Gastroesophageal sphincter (tissue), 4 donors: ENCODE measurements around the gene PCAT6. TPM values are rescaled to one million over a fixed set of nuclear protein-coding genes. Genes with fewer than 3 reads are reported as not detected.
A peak's percentile ranks its signal among the peaks of the same experiment; 100 is the strongest.

Source experiments
- ATAC-seq: fragments of 150-250 bp; one replicate; pipeline ENCODE4 v1.9.1; 2016; ENCODE audit warnings: mild to moderate bottlenecking, moderate library complexity
- H3K27ac ChIP-seq, 4 donors: fragments of 200-600 bp; sonication (generic) in 3 of 4; 1 replicate in 3 of 4; 2 replicates in 1 of 4; pipeline ENCODE4 v1.5.1; 2016 to 2019
- H3K27me3 ChIP-seq: fragments of 200-600 bp; sonication (generic); one replicate; pipeline ENCODE4 v1.5.1; 2019
- H3K36me3 ChIP-seq, 2 donors: fragments of 200-600 bp; sonication (generic); one replicate each; pipeline ENCODE4 v1.5.1; 2019; ENCODE audit warnings: control low read depth in 1 of 2
- H3K4me1 ChIP-seq, 3 donors: fragments of 200-600 bp; sonication (generic); 1 replicate in 2 of 3; 2 replicates in 1 of 3; pipeline ENCODE4 v1.5.1; 2016 to 2019; ENCODE audit warnings: control low read depth in 2 of 3
- H3K4me3 ChIP-seq, 2 donors: fragments of 200-600 bp; sonication (generic); one replicate each; pipeline ENCODE4 v1.5.1; 2019; ENCODE audit warnings: mild to moderate bottlenecking in 1 of 2, moderate library complexity in 1 of 2
- H3K9me3 ChIP-seq, 3 donors: fragments of 200-600 bp; sonication (generic); one replicate each; pipeline ENCODE4 v1.5.1; 2017 to 2019; ENCODE audit warnings: control low read depth in 2 of 3
- EP300 ChIP-seq: sonication (generic); formaldehyde crosslinking; IDR thresholded peaks from one replicate; pipeline ENCODE4 v1.6.1; 2017; ENCODE audit warnings: antibody characterized with exemption, mild to moderate bottlenecking
- POLR2A ChIP-seq, 2 donors: fragments of 450-650 bp; IDR thresholded peaks; one replicate each; pipeline ENCODE4 v1.6.1; 2017; ENCODE audit warnings: antibody characterized with exemption in 2 of 2, mild to moderate bottlenecking in 2 of 2, moderate library complexity in 1 of 2
- POLR2AphosphoS5 ChIP-seq: sonication (generic); formaldehyde crosslinking; IDR thresholded peaks from one replicate; pipeline ENCODE4 v1.6.1; 2017; ENCODE audit warnings: antibody characterized with exemption
- WGBS, 2 donors: methylation state at CpG; one replicate each; pipeline ENCODE4 v1.1.5; 2018; ENCODE audit warnings: low coverage in 1 of 2; 5-methylcytosine and 5-hydroxymethylcytosine counted together
- total RNA-seq, 4 donors: library from RNA; depleted of rRNA; stranded (reverse); fragments of >200 nt; gene quantifications; one replicate each; pipeline ENCODE4 v1.1.0, GENCODE V29; 2016
- TF ChIP-seq, protein P1 (sequence below), 4 experiments: fragments of 200-600 bp in 2 of 4; fragments of 450-650 bp in 2 of 4; sonication (generic) in 1 of 4; IDR thresholded peaks; one replicate each; pipeline ENCODE4 v1.5.1; 2017 to 2019; ENCODE audit warnings: antibody characterized with exemption in 4 of 4, mild to moderate bottlenecking in 2 of 4, moderate library complexity in 2 of 4

Gene PCAT6
- total RNA-seq, 4 donors from 2014 or later: not detected

DNA sequence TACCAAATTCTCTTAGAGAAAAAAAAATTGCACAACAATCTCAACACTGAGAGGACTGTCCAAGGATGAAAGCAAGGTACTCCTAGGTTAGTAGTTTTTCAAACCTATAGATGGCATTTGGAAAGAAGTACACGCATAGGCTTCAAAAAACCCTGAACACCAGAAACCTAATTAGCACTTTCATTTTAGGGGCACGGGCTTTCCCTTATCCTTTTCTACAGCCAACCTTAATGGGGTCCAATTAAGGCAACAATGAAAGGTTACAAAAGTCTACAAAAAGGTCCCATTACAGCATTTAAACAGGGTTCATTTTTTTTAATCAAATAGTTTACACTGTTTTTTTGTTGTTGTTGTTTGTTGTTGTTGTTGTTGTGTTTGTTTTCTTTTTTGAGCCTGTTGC is 8.7 kb upstream of the PCAT6 start:
- Histone ChIP-seq H3K36me3 (peaks cover 0 to 4% of the 10 kb centered on the region in 2 donors), H3K4me3 (no peak overlapping the region), H3K27me3 (no peaks in the 10 kb centered on the region), H3K27ac (no peak overlapping the region), H3K4me1 (peaks cover 0 to 59% (median 8%) of the 10 kb centered on the region in 3 donors), H3K9me3 (no peaks in the 10 kb centered on the region)
- WGBS, 2 donors: 69 to 92% methylated on average over 2 of the region's 2 CpGs
- no peak for ATAC-seq
- TF ChIP-seq POLR2A (IDR thresholded peaks at IDR 0.05) (no peak), EP300 (no peak)

DNA sequence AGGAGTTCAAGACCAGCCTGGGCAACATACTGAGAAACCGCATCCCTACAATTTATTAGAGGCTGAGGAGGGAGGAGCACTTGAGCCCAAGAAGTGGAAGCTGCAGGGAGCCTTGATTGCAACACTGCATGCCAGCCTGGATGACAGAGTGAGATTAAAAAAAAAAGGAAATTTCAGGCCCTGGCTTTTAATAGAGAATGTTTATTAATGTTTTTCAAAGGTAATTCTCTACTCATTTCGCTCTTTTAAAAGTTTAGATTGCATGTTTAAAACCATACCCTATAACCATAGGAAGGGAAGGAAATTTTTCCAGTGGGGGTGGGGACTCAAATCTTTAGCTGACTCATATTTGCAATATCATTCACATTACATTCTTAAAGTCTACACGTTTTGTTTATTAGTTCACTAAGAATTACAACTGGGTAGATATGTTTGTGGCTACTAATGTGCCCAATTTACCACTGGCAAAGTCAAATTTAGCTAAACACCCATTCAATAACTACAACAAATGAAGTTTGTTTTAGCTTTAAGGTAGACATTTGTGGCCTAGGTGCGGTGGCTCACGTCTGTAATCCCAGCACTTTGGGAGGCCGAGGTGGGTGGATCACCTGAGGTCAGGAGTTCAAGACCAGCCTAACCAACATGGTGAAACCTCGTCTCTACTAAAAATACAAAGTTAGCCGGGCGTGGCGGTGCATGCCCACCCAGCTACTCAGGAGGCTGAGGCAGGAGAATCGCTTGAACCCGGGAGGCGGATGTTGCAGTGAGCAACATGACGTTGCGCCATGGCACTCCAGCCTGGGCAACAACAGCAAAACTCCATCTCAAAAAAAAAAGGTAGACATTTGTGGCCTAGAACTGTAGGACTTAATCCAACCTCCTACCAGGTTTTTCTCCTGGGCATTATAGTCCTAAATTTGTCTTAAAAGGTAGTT is 7.5 kb upstream of the PCAT6 start:
- Histone ChIP-seq H3K4me3 (no peak overlapping the region), H3K27me3 (no peaks in the 10 kb centered on the region), H3K4me1 (peaks cover 0 to 51% (median 8%) of the 10 kb centered on the region in 3 donors), H3K9me3 (no peaks in the 10 kb centered on the region), H3K36me3 (peaks cover 0 to 4% of the 10 kb centered on the region in 2 donors), H3K27ac (no peak overlapping the region)
- no peak for ATAC-seq
- WGBS, 2 donors: 28 to 74% methylated on average over 3 to 5 of the region's 15 CpGs
- no peak for TF ChIP-seq POLR2AphosphoS5
- TF ChIP-seq POLR2A (IDR thresholded peaks at IDR 0.05): no peak
- no peak for TF ChIP-seq EP300
- TF ChIP-seq, protein P1, sequence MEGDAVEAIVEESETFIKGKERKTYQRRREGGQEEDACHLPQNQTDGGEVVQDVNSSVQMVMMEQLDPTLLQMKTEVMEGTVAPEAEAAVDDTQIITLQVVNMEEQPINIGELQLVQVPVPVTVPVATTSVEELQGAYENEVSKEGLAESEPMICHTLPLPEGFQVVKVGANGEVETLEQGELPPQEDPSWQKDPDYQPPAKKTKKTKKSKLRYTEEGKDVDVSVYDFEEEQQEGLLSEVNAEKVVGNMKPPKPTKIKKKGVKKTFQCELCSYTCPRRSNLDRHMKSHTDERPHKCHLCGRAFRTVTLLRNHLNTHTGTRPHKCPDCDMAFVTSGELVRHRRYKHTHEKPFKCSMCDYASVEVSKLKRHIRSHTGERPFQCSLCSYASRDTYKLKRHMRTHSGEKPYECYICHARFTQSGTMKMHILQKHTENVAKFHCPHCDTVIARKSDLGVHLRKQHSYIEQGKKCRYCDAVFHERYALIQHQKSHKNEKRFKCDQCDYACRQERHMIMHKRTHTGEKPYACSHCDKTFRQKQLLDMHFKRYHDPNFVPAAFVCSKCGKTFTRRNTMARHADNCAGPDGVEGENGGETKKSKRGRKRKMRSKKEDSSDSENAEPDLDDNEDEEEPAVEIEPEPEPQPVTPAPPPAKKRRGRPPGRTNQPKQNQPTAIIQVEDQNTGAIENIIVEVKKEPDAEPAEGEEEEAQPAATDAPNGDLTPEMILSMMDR (IDR thresholded peaks at IDR 0.05): no peak

DNA sequence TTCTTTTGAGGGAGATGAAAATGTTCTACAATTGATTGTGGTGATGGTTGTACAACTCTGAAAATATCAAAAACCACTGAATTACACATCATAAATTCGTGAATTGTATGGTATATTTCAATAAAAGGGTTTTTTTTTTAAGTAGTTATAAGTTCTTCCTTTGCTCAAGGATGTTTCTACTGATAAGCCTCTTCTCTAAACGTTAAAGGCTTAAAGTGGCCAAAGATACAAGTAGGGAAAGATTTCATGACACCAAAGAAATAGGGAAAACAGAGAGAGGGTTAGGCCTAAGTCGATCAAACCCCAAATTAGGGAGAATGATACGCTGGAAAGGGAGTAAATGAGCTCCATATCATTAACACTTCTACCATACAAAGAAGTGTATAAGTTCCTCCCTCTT is 6.6 kb upstream of the PCAT6 start:
- H3K4me3 ChIP-seq: no peak overlapping the region
- WGBS, 2 donors: 58 to 70% methylated on average over 4 of the region's 4 CpGs
- H3K9me3 ChIP-seq: no peaks in the 10 kb centered on the region
- no peak for TF ChIP-seq POLR2AphosphoS5
- TF ChIP-seq, protein P1 (IDR thresholded peaks at IDR 0.05): no peak
- TF ChIP-seq EP300: no peak
- no peak for TF ChIP-seq POLR2A (IDR thresholded peaks at IDR 0.05)
- H3K36me3 ChIP-seq: no peaks in the 10 kb centered on the region
- H3K27me3 ChIP-seq: no peaks in the 10 kb centered on the region
- peaks cover 0 to 57% (median 12%) of the 10 kb centered on the region in 3 donors for H3K4me1 ChIP-seq
- no peak for ATAC-seq
- no peak overlapping the region for H3K27ac ChIP-seq

DNA sequence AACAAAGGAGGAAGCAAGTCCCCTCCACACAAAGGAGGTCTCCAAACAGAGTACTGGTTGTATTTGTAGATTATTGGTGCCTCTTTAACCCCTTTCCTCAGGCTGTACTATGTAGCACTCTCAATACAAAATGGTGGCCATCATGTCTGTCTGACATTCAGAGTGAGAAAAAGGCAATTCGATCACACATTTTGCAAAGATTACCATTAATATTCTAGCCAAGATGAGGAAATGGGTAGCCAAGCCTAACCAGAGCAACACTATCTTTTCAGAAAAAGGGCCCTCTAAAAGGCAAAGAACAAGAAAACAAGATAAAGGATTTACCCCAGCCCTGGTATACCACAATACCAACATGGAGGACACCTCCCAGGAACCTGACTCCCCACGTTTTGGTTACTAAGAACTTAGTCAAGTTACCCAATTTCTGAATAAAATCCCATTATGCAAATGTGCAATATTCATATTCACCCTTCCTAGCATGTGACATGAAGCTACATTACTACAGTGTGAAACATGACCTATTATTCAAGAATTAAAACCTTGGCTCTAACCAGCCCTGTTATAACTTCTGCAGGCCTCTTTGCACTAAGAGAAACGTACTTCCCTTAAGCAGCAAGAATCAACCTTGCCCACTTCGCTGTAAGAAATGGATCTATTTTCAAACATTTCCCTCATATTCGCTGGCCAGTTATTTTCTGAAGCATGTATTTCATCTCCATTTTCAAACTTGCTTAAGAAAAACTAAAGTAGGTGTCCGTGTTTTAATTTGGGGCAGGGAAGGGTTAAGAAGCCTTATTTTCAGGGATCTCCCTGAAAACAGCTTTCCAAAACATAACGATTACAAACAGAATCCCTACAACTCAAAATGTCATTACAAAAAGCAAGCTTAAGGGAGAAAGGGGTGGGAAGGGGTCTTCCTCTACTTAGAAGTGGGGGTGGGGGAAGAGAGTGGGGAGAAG is 4.6 kb upstream of the PCAT6 start:
- H3K36me3 ChIP-seq: no peaks in the 10 kb centered on the region
- H3K27ac ChIP-seq: peak overlapping the region; percentile 68 to 94 (median 90)
- TF ChIP-seq EP300: no peak
- TF ChIP-seq POLR2A (IDR thresholded peaks at IDR 0.05): no peak
- TF ChIP-seq POLR2AphosphoS5: no peak
- TF ChIP-seq, protein P1 (IDR thresholded peaks at IDR 0.05): no peak
- no peaks in the 10 kb centered on the region for H3K27me3 ChIP-seq
- no peaks in the 10 kb centered on the region for H3K9me3 ChIP-seq
- peaks cover 0 to 72% (median 18%) of the 10 kb centered on the region in 3 donors for H3K4me1 ChIP-seq
- WGBS, 2 donors: 13 to 15% methylated on average over 5 to 6 of the region's 7 CpGs
- H3K4me3 ChIP-seq: peak overlapping the region; percentile 82 to 99
- no peak for ATAC-seq

DNA sequence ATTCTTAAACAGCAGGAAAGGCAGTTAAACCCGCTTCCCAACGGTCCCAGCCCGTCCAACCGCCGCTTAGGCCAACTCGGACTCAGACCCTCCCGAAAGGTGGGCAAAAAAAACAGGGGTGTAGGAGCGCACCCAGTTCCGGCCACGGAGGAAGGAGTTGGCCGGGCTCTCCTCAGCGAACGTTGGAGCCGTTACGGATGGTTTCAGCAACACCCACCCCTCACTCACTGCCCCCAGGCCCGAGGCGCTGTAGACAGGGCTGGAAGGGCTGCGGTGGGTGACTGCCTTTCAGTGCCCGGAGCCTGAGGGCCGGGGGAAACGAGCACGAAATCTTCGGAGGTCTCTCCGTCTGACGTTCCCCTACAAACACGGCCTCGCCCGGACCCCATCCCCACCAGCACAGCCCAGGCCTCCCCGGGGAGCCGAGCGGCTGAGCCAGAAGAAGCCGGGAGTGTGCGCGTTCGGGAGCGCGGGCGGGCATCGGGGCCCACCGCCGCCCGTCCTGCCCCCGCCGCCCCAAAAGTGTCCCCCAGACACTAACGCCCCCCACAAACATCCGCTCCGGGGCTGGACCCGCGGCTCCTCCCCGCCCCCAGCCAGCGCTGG is 3.8 kb upstream of the PCAT6 start:
- Histone ChIP-seq H3K27ac (peak overlapping the region; percentile 68 to 94 (median 90)), H3K4me1 (peaks cover 0 to 80% (median 18%) of the 10 kb centered on the region in 3 donors), H3K4me3 (peak overlapping the region; percentile 82 to 99), H3K9me3 (no peaks in the 10 kb centered on the region), H3K27me3 (no peaks in the 10 kb centered on the region), H3K36me3 (no peaks in the 10 kb centered on the region)
- TF ChIP-seq EP300: no peak
- TF ChIP-seq POLR2AphosphoS5: no peak
- TF ChIP-seq, protein P1 (IDR thresholded peaks at IDR 0.05): no peak
- TF ChIP-seq POLR2A (IDR thresholded peaks at IDR 0.05): no peak
- no peak for ATAC-seq
- WGBS, 2 donors: 0% methylated on average over 1 to 11 of the region's 51 CpGs
